Natural killer cell (primary cell): ENCODE data around the gene STRN. TPM values are rescaled to one million over a fixed set of nuclear protein-coding genes. Genes with fewer than 3 reads are reported as not detected.

Experiments
- ATAC-seq, 3 donors: fragments of 150-1000 bp in 2 of 3; fragments of 200-7000 bp in 1 of 3; cut with Tn5 transposase; 1 replicate in 1 of 3; 2 replicates in 2 of 3; pipeline ENCODE4 v1.10.0; 2021; ENCODE audit warnings: mild to moderate bottlenecking in 2 of 3, moderate library complexity in 2 of 3
- DNase-seq, 2 donors: peaks; one replicate each; pipeline versions ENCODE4 v3.0.0 to v3.0.0-alpha.2; 2013 to 2021; ENCODE audit warnings: mixed read lengths in 1 of 2
- H3K27ac ChIP-seq: one replicate; pipeline ENCODE4 v1.5.1; 2013; ENCODE audit warnings: mild to moderate bottlenecking, low read length
- H3K27me3 ChIP-seq: one replicate; pipeline ENCODE4 v1.6.1; 2013; ENCODE audit warnings: low read length; ENCODE audit not compliant: control insufficient read depth, insufficient read depth
- H3K36me3 ChIP-seq: one replicate; pipeline ENCODE4 v1.6.1; 2013; ENCODE audit warnings: low read length; ENCODE audit not compliant: control insufficient read depth, insufficient read depth
- H3K4me1 ChIP-seq: one replicate; pipeline ENCODE4 v1.6.1; 2013; ENCODE audit warnings: low read length; ENCODE audit not compliant: control insufficient read depth, insufficient read depth
- H3K4me3 ChIP-seq: one replicate; pipeline ENCODE4 v1.5.1; 2013; ENCODE audit warnings: low read length
- H3K9me3 ChIP-seq: one replicate; pipeline ENCODE4 v1.6.1; 2013; ENCODE audit warnings: low read length; ENCODE audit not compliant: control insufficient read depth, insufficient read depth
- H3K27ac Mint-ChIP-seq, 2 donors: one replicate each; pipeline ENCODE4 v1.8.0; 2022; ENCODE audit warnings: mild to moderate bottlenecking in 2 of 2, mixed read lengths in 2 of 2, moderate library complexity in 1 of 2
- H3K27me3 Mint-ChIP-seq, 2 donors: one replicate each; pipeline ENCODE4 v1.8.0; 2022; ENCODE audit warnings: low read depth in 2 of 2, mixed read lengths in 2 of 2
- H3K36me3 Mint-ChIP-seq: one replicate; pipeline ENCODE4 v1.8.0; 2022; ENCODE audit warnings: mixed read lengths
- H3K4me1 Mint-ChIP-seq, 2 donors: one replicate each; pipeline ENCODE4 v1.8.0; 2022; ENCODE audit warnings: mixed read lengths in 2 of 2
- H3K4me3 Mint-ChIP-seq: one replicate; pipeline ENCODE4 v1.8.0; 2022; ENCODE audit warnings: mild to moderate bottlenecking, moderate library complexity, mixed read lengths
- H3K9me3 Mint-ChIP-seq, 2 donors: one replicate each; pipeline ENCODE4 v1.8.0; 2022; ENCODE audit warnings: mixed read lengths in 2 of 2
- WGBS: methylation state at CpG from one replicate; pipeline ENCODE4 v1.1.7; 2013; ENCODE audit warnings: missing lambda C conversion rate; ENCODE audit not compliant: insufficient coverage; 5-methylcytosine and 5-hydroxymethylcytosine counted together
- intact Hi-C: fragments of 100-400 bp; cut with micrococcal nuclease; formaldehyde crosslinking; loops from one replicate; pipeline ENCODE4 v1.14.2; 2022
- total RNA-seq, 4 donors: library from RNA; stranded (reverse); fragments of 120-200 nt in 1 of 4; gene quantifications; one replicate each; pipeline versions ENCODE4 v1.2.3 to v1.2.4, GENCODE V29; 2013 to 2022
- TF ChIP-seq, protein P1 (sequence below): fragments of 200-600 bp; IDR thresholded peaks from one replicate; pipeline ENCODE4 v1.8.0; 2022; ENCODE audit warnings: antibody characterized with exemption

The STRN gene
- total RNA-seq, 3 donors from 2014 or later (not counting 1 experiment from before 2014, with no cell fraction given) = 43.1 to 49.9 (median 43.4) TPM

DNA sequence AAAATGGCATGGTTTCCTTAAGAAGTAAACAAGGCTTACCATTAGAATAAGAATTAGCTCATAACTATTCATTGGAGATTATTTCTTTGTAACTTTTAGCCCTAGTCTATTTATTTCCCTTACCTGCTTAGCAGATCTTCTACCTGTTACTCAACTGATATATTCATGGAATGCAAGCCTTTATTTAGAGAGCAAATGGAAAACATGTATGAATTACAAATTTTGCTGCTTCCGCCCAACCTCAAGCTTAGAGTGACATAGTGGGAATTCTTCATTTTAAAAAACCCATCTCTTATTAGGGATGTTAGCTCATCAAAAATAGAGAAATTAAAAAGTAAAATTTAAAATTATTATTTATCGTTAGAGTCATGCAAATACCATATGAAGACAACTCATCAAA, 110.9 kb downstream of the STRN start:
- Mint-ChIP-seq H3K27ac (no peak overlapping the region), H3K4me3 (no peak overlapping the region), H3K36me3 (peaks cover 18% of the 10 kb centered on the region), H3K4me1 (peaks cover 12 to 13% of the 10 kb centered on the region in 2 donors), H3K27me3 (no peaks in the 10 kb centered on the region), H3K9me3 (no peaks in the 10 kb centered on the region)
- no CpG with 5 or more reads among the region's 2 CpGs for WGBS
- no peaks in the 10 kb centered on the region for H3K9me3 ChIP-seq
- no peak overlapping the region for H3K27ac ChIP-seq
- H3K27me3 ChIP-seq = no peaks in the 10 kb centered on the region
- ATAC-seq (no peak), DNase-seq (no peak)
- TF ChIP-seq, protein P1, sequence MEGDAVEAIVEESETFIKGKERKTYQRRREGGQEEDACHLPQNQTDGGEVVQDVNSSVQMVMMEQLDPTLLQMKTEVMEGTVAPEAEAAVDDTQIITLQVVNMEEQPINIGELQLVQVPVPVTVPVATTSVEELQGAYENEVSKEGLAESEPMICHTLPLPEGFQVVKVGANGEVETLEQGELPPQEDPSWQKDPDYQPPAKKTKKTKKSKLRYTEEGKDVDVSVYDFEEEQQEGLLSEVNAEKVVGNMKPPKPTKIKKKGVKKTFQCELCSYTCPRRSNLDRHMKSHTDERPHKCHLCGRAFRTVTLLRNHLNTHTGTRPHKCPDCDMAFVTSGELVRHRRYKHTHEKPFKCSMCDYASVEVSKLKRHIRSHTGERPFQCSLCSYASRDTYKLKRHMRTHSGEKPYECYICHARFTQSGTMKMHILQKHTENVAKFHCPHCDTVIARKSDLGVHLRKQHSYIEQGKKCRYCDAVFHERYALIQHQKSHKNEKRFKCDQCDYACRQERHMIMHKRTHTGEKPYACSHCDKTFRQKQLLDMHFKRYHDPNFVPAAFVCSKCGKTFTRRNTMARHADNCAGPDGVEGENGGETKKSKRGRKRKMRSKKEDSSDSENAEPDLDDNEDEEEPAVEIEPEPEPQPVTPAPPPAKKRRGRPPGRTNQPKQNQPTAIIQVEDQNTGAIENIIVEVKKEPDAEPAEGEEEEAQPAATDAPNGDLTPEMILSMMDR = no peak
- no peak overlapping the region for H3K4me3 ChIP-seq
- H3K36me3 ChIP-seq = peaks cover 44% of the 10 kb centered on the region
- H3K4me1 ChIP-seq = no peaks in the 10 kb centered on the region
- intact Hi-C loops = no loop called here

DNA sequence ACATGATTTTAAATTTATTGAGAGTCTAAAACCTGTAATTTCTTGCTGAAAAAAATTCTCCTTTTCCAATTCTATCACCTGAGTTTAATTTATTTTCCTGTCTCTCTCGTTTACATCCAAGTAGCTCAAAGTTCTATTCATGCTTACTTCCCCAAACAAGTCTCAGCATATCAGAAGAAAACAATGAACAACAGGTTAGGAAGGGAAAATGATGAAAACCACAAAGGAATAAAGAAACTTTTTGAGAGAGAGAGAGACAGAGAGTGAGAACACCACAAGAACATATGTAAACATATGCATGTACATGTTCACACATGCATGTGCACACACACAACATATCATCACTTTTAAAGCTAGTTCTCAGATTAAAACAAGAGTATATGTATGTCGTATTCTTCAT, 112.1 kb downstream of the STRN start:
- H3K27me3 ChIP-seq = no peaks in the 10 kb centered on the region
- no peaks in the 10 kb centered on the region for H3K9me3 Mint-ChIP-seq
- DNase-seq (no peak), ATAC-seq (no peak)
- intact Hi-C loops = no loop called here
- peaks cover 7 to 12% of the 10 kb centered on the region in 2 donors for H3K4me1 Mint-ChIP-seq
- peaks cover 27% of the 10 kb centered on the region for H3K36me3 Mint-ChIP-seq
- TF ChIP-seq, protein P1 = no peak
- no peaks in the 10 kb centered on the region for H3K9me3 ChIP-seq
- peaks cover 50% of the 10 kb centered on the region for H3K36me3 ChIP-seq
- no peak overlapping the region for H3K4me3 Mint-ChIP-seq
- H3K4me1 ChIP-seq = no peaks in the 10 kb centered on the region
- 43% methylated on average over 1 of the region's 2 CpGs for WGBS
- H3K27me3 Mint-ChIP-seq = no peaks in the 10 kb centered on the region
- no peak overlapping the region for H3K27ac ChIP-seq
- no peak overlapping the region for H3K4me3 ChIP-seq
- peak overlapping the region in 1 of 2 donors; percentile 6 for H3K27ac Mint-ChIP-seq

DNA sequence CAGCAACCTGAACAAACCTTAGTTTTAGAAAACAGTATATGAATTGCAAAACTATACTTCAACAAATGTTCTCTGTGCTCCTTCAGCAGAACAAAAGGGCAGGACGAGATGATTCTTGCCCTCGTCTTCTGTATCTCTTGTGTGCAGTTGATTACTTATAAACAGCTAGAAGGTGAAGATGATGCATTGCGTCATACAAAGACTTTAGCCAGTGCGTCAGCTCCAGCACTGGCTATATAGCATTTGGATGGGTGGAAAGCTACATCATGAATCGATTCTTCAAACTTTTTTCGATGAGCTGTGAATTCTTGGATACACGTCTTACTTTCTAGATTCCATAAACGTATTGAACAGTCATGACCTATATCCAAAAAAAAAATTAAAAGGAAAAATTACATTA, 117.1 kb downstream of the STRN start:
- TF ChIP-seq, protein P1 = no peak
- 98% methylated on average over 6 of the region's 8 CpGs for WGBS

DNA sequence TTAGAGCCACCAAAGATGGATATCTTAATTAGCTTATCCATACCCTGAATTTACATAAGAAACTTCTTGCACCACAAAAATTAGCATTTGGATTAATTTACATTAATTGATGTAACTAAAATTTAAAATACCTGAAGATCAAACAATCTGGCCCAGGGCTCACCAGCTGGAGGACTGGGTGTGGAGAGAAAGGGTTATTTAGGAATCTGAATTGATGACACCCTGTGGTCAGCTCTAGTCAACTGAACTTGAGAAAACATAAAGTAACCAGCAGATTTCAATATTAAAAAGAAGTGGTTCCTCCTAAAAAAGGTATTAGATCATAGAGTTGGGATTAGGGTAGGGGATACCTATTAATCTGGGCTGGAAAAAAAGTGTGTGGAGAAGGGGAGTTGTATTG, 122.5 kb downstream of the STRN start:
- H3K27me3 Mint-ChIP-seq = no peaks in the 10 kb centered on the region
- H3K27ac Mint-ChIP-seq = peak overlapping the region in 1 of 2 donors; percentile 24
- no peaks in the 10 kb centered on the region for H3K4me1 ChIP-seq
- H3K36me3 Mint-ChIP-seq = peaks cover 21% of the 10 kb centered on the region
- no peak overlapping the region for H3K4me3 Mint-ChIP-seq
- intact Hi-C loops = no loop called here
- DNase-seq (no peak), ATAC-seq (no peak)
- no peaks in the 10 kb centered on the region for H3K9me3 ChIP-seq
- no peak overlapping the region for H3K4me3 ChIP-seq
- TF ChIP-seq, protein P1 = no peak
- no peaks in the 10 kb centered on the region for H3K9me3 Mint-ChIP-seq
- peaks cover 15% of the 10 kb centered on the region for H3K36me3 ChIP-seq
- peaks cover 6 to 11% of the 10 kb centered on the region in 2 donors for H3K4me1 Mint-ChIP-seq
- no peak overlapping the region for H3K27ac ChIP-seq
- H3K27me3 ChIP-seq = no peaks in the 10 kb centered on the region

More for the DNA sequence above, 117.1 kb downstream of the STRN start:
- ATAC-seq = no peak
- Mint-ChIP-seq H3K36me3 (peaks cover 29% of the 10 kb centered on the region), H3K4me1 (peaks cover under 1% of the 10 kb centered on the region in 2 donors), H3K4me3 (no peak overlapping the region), H3K27me3 (no peaks in the 10 kb centered on the region), H3K27ac (no peak overlapping the region), H3K9me3 (no peaks in the 10 kb centered on the region)
- Histone ChIP-seq H3K27me3 (no peaks in the 10 kb centered on the region), H3K27ac (no peak overlapping the region), H3K4me1 (no peaks in the 10 kb centered on the region), H3K9me3 (no peaks in the 10 kb centered on the region), H3K4me3 (no peak overlapping the region), H3K36me3 (peaks cover 43% of the 10 kb centered on the region)
- intact Hi-C loops = no loop called here
- DNase-seq = no peak
